Neural cell (in vitro differentiated cells): ENCODE results near the gene CPN1.

Experiments used
- EP300 ChIP-seq: fragments of 450-650 bp; conservative IDR thresholded peaks from 2 replicates; pipeline ENCODE4 v1.6.1; 2014; ENCODE audit warnings: antibody characterized with exemption, mild to moderate bottlenecking, moderate library complexity; ENCODE audit not compliant: poor library complexity, severe bottlenecking
- EZH2 ChIP-seq: fragments of 200-600, 300-800 bp; shearing (Covaris generic), sonication (generic); IDR thresholded peaks from 2 replicates; pipeline ENCODE4 v1.6.1; 2014; ENCODE audit warnings: antibody characterized with exemption, low read length, borderline replicate concordance, mild to moderate bottlenecking; ENCODE audit not compliant: insufficient read depth, poor library complexity, severe bottlenecking
- POLR2AphosphoS5 ChIP-seq: IDR thresholded peaks from 2 replicates; pipeline ENCODE4 v1.6.1; 2012
- RAD21 ChIP-seq: fragments of 450-650 bp; conservative IDR thresholded peaks from 2 replicates; pipeline ENCODE4 v1.6.1; 2014; ENCODE audit warnings: antibody characterized with exemption, mild to moderate bottlenecking, moderate library complexity
- SMC3 ChIP-seq: fragments of 450-650 bp; conservative IDR thresholded peaks from 2 replicates; pipeline ENCODE4 v1.6.1; 2014; ENCODE audit warnings: antibody characterized with exemption, mild to moderate bottlenecking, moderate library complexity; ENCODE audit not compliant: poor library complexity
- TAF1 ChIP-seq: IDR thresholded peaks from 2 replicates; pipeline ENCODE4 v1.6.1; 2012; ENCODE audit warnings: low read depth
- TF ChIP-seq, protein P1 (sequence below): fragments of 450-650 bp; IDR thresholded peaks from 2 replicates; pipeline ENCODE4 v1.5.1; 2014; ENCODE audit warnings: antibody characterized with exemption, mild to moderate bottlenecking, moderate library complexity; ENCODE audit not compliant: poor library complexity, severe bottlenecking
- TF ChIP-seq, protein P2 (sequence below): IDR thresholded peaks from 2 replicates; pipeline ENCODE4 v1.6.1; 2012; ENCODE audit warnings: borderline replicate concordance

DNA sequence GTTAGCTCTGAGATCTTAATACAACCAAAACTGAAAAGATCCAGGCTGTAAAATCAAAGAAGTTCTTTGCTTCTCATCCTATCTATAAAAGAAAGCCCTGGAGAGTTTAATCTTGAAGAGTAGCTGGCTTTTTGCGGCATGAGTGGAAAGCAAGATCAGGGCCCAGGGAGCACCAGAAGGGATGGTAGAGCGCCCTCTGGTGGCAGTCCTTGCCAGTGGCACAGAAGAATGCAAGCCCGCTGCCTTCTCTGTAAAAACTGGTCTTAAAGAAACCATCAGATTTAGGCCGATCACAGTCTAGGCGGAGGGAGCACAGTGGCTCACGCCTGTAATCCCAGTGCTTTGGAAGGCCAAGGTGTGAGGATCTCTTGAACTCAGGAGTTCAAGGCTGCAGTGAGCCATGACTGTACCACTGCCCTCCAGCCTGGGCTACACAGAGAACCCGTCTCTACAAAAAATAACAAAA is 35.6 kb downstream of the CPN1 start:
- TF ChIP-seq POLR2AphosphoS5, result no peak
- TF ChIP-seq, protein P1, sequence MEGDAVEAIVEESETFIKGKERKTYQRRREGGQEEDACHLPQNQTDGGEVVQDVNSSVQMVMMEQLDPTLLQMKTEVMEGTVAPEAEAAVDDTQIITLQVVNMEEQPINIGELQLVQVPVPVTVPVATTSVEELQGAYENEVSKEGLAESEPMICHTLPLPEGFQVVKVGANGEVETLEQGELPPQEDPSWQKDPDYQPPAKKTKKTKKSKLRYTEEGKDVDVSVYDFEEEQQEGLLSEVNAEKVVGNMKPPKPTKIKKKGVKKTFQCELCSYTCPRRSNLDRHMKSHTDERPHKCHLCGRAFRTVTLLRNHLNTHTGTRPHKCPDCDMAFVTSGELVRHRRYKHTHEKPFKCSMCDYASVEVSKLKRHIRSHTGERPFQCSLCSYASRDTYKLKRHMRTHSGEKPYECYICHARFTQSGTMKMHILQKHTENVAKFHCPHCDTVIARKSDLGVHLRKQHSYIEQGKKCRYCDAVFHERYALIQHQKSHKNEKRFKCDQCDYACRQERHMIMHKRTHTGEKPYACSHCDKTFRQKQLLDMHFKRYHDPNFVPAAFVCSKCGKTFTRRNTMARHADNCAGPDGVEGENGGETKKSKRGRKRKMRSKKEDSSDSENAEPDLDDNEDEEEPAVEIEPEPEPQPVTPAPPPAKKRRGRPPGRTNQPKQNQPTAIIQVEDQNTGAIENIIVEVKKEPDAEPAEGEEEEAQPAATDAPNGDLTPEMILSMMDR, result peak; percentile 74
- TF ChIP-seq EP300, result no peak
- no peak for TF ChIP-seq EZH2
- TF ChIP-seq, protein P2, sequence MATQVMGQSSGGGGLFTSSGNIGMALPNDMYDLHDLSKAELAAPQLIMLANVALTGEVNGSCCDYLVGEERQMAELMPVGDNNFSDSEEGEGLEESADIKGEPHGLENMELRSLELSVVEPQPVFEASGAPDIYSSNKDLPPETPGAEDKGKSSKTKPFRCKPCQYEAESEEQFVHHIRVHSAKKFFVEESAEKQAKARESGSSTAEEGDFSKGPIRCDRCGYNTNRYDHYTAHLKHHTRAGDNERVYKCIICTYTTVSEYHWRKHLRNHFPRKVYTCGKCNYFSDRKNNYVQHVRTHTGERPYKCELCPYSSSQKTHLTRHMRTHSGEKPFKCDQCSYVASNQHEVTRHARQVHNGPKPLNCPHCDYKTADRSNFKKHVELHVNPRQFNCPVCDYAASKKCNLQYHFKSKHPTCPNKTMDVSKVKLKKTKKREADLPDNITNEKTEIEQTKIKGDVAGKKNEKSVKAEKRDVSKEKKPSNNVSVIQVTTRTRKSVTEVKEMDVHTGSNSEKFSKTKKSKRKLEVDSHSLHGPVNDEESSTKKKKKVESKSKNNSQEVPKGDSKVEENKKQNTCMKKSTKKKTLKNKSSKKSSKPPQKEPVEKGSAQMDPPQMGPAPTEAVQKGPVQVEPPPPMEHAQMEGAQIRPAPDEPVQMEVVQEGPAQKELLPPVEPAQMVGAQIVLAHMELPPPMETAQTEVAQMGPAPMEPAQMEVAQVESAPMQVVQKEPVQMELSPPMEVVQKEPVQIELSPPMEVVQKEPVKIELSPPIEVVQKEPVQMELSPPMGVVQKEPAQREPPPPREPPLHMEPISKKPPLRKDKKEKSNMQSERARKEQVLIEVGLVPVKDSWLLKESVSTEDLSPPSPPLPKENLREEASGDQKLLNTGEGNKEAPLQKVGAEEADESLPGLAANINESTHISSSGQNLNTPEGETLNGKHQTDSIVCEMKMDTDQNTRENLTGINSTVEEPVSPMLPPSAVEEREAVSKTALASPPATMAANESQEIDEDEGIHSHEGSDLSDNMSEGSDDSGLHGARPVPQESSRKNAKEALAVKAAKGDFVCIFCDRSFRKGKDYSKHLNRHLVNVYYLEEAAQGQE, result no peak
- TF ChIP-seq TAF1, result no peak
- peak; percentile 80 for TF ChIP-seq SMC3
- TF ChIP-seq RAD21, result peak; percentile 66
